Lung (tissue), 12 donors: ENCODE results near the gene EPHA1. TPM values are rescaled to one million over a fixed set of nuclear protein-coding genes. Genes with fewer than 3 reads are reported as not detected.
"Not testable (repeated sequence)": the region's sequence is repeated elsewhere in the genome, so short reads cannot be mapped to it uniquely, and the experiment has no call there.

Experiments
- ATAC-seq: fragments of 200-7000 bp; cut with Tn5 transposase; one replicate; pipeline ENCODE4 v1.9.1; 2020; ENCODE audit warnings: moderate number of reproducible peaks; ENCODE audit not compliant: insufficient read depth, low FRiP score
- DNase-seq, 3 donors: peaks; one replicate each; pipeline ENCODE4 v3.0.0-alpha.2; 2013 to 2017
- H3K27ac ChIP-seq, 2 donors: one replicate each; pipeline ENCODE4 v1.5.1; 2013; ENCODE audit warnings: mild to moderate bottlenecking in 2 of 2, moderate library complexity in 2 of 2, control low read depth in 1 of 2, inconsistent platforms in 1 of 2, low read depth in 1 of 2, low read length in 1 of 2
- H3K27me3 ChIP-seq, 3 donors: one replicate each; pipeline ENCODE4 v1.5.1; 2013; ENCODE audit warnings: low read length in 2 of 3; ENCODE audit not compliant: control insufficient read depth in 3 of 3, insufficient read depth in 3 of 3
- H3K36me3 ChIP-seq, 4 donors: one replicate each; pipeline ENCODE4 v1.5.1; 2013; ENCODE audit warnings: low read length in 4 of 4, mild to moderate bottlenecking in 1 of 4, moderate library complexity in 1 of 4; ENCODE audit not compliant: control insufficient read depth in 4 of 4, insufficient read depth in 4 of 4
- H3K4me1 ChIP-seq, 5 donors: one replicate each; pipeline ENCODE4 v1.5.1; 2013; ENCODE audit warnings: low read length in 5 of 5, mild to moderate bottlenecking in 2 of 5, moderate library complexity in 1 of 5; ENCODE audit not compliant: control insufficient read depth in 5 of 5, insufficient read depth in 5 of 5
- H3K4me3 ChIP-seq: one replicate; pipeline ENCODE4 v1.5.1; 2013; ENCODE audit warnings: mild to moderate bottlenecking, control low read depth, moderate library complexity
- H3K9ac ChIP-seq, 2 donors: one replicate each; pipeline ENCODE4 v1.5.1; 2013; ENCODE audit warnings: low read length in 2 of 2, control low read depth in 1 of 2; ENCODE audit not compliant: insufficient read depth in 1 of 2
- H3K9me3 ChIP-seq, 4 donors: one replicate each; pipeline ENCODE4 v1.5.1; 2013; ENCODE audit warnings: low read length in 3 of 4, mild to moderate bottlenecking in 1 of 4, moderate library complexity in 1 of 4; ENCODE audit not compliant: control insufficient read depth in 4 of 4, insufficient read depth in 3 of 4
- WGBS, 2 donors: extraction: QIAGEN DNeasy Blood & Tissue Kit; methylation state at CpG; one replicate each; pipeline ENCODE4 v1.1.7; 2013; 5-methylcytosine and 5-hydroxymethylcytosine counted together
- polyA plus RNA-seq, 2 donors: library from polyadenylated mRNA; stranded (reverse); fragments of 200-250 nt; gene quantifications; one replicate each; pipeline ENCODE4 v1.2.1, GENCODE V29; 2013
- total RNA-seq, 2 donors: library from RNA; depleted of rRNA in 1 of 2; stranded (reverse); fragments of >200 nt in 1 of 2; gene quantifications; one replicate each; pipeline ENCODE4 v1.2.1, GENCODE V29; 2014 to 2021
- TF ChIP-seq, protein P1 (sequence below): IDR thresholded peaks from 2 replicates; pipeline ENCODE4 v1.5.1; 2012; ENCODE audit warnings: mild to moderate bottlenecking; ENCODE audit errors: control extremely low read depth, extremely low read depth
- donor health status: control.
- donor health status: control.
- donor health status: Bipolar disorder and iron deficiency.
- donor health status: healthy.
- donor health status: DM: yes; HTN: yes; CAD: no.

Gene EPHA1
- total and polyA plus RNA-seq, 4 donors: 4.2 to 13.3 (median 5.9) TPM

GRCh38 chr7:143392875-143393266 lies 15.8 kb downstream of the EPHA1 start:
- H3K9ac ChIP-seq: no peak overlapping the region
- H3K36me3 ChIP-seq: peaks cover 6 to 43% (median 26%) of the 10 kb centered on the region in 4 donors
- WGBS, 2 donors: 94 to 97% methylated on average over 6 of the region's 6 CpGs
- no peak overlapping the region for H3K4me3 ChIP-seq
- H3K27ac ChIP-seq: no peak overlapping the region
- ATAC-seq: no peak
- peaks cover 0 to 2% (median 0%) of the 10 kb centered on the region in 4 donors for H3K9me3 ChIP-seq
- H3K4me1 ChIP-seq: peaks cover 0 to 82% (median 41%) of the 10 kb centered on the region in 5 donors
- peak in 1 of 3 donors; percentile 33 for DNase-seq
- H3K27me3 ChIP-seq: no peaks in the 10 kb centered on the region
- TF ChIP-seq, protein P1, sequence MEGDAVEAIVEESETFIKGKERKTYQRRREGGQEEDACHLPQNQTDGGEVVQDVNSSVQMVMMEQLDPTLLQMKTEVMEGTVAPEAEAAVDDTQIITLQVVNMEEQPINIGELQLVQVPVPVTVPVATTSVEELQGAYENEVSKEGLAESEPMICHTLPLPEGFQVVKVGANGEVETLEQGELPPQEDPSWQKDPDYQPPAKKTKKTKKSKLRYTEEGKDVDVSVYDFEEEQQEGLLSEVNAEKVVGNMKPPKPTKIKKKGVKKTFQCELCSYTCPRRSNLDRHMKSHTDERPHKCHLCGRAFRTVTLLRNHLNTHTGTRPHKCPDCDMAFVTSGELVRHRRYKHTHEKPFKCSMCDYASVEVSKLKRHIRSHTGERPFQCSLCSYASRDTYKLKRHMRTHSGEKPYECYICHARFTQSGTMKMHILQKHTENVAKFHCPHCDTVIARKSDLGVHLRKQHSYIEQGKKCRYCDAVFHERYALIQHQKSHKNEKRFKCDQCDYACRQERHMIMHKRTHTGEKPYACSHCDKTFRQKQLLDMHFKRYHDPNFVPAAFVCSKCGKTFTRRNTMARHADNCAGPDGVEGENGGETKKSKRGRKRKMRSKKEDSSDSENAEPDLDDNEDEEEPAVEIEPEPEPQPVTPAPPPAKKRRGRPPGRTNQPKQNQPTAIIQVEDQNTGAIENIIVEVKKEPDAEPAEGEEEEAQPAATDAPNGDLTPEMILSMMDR: no peak

GRCh38 chr7:143392427-143392826 lies 16.2 kb downstream of the EPHA1 start:
- ATAC-seq, H3K27me3 ChIP-seq, H3K4me3 ChIP-seq, DNase-seq, H3K9ac ChIP-seq, H3K27ac ChIP-seq, H3K9me3 ChIP-seq: not testable (repeated sequence)
- Histone ChIP-seq H3K36me3 (peaks cover 6 to 47% (median 27%) of the 10 kb centered on the region in 4 donors), H3K4me1 (peaks cover 0 to 78% (median 36%) of the 10 kb centered on the region in 5 donors)
- 85 to 90% methylated on average over 8 of the region's 8 CpGs for WGBS, 2 donors

GRCh38 chr7:143391462-143392404 lies 16.9 kb downstream of the EPHA1 start:
- peak overlapping the region in 1 of 2 donors; percentile 36 for H3K9ac ChIP-seq
- no peak overlapping the region for H3K4me3 ChIP-seq
- WGBS, 2 donors: 56 to 78% methylated on average over 24 of the region's 24 CpGs
- H3K9me3 ChIP-seq: peaks cover 0 to 2% (median 0%) of the 10 kb centered on the region in 4 donors
- peaks cover 0 to 71% (median 38%) of the 10 kb centered on the region in 5 donors for H3K4me1 ChIP-seq
- H3K36me3 ChIP-seq: peaks cover 6 to 51% (median 31%) of the 10 kb centered on the region in 4 donors
- DNase-seq (peak; percentile 54 to 81 (median 80)), ATAC-seq (peak; percentile 24)
- TF ChIP-seq, protein P1: no peak
- H3K27me3 ChIP-seq: no peaks in the 10 kb centered on the region
- peak overlapping the region; percentile 45 to 87 for H3K27ac ChIP-seq

GRCh38 chr7:143390773-143391317 lies 17.8 kb downstream of the EPHA1 start:
- DNase-seq (peak in 2 of 3 donors; percentile 57 to 69), ATAC-seq (no peak)
- Histone ChIP-seq H3K4me3 (no peak overlapping the region), H3K4me1 (peaks cover 0 to 67% (median 45%) of the 10 kb centered on the region in 5 donors), H3K27me3 (no peaks in the 10 kb centered on the region), H3K9me3 (peaks cover 0 to 2% (median 0%) of the 10 kb centered on the region in 4 donors), H3K27ac (peak overlapping the region; percentile 45 to 87), H3K36me3 (peaks cover 6 to 50% (median 36%) of the 10 kb centered on the region in 4 donors), H3K9ac (no peak overlapping the region)
- WGBS, 2 donors: 83 to 84% methylated on average over 9 of the region's 9 CpGs
- TF ChIP-seq, protein P1: no peak
